ENCODE measurements around the gene SMG5.

DNA sequence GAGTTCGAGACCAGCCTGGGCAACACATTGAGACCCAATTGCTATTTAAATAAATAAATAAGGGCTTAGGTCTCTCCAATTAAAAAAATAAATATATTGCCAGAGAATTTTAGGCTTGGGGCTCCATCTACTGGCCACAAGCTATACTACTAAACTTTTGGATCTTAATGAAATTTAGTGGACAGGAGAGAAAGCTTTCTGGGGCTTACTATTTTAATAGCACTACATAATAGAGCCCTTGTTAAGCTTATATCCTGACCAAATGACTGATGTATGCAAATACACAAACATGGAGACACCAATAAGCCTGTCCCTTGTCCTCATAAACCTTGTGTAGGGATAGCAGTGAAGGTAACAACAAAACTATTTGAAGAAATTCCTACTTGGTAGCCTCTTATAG lies 37.0 kb upstream of the SMG5 start:
- TF ChIP-seq, protein P1, sequence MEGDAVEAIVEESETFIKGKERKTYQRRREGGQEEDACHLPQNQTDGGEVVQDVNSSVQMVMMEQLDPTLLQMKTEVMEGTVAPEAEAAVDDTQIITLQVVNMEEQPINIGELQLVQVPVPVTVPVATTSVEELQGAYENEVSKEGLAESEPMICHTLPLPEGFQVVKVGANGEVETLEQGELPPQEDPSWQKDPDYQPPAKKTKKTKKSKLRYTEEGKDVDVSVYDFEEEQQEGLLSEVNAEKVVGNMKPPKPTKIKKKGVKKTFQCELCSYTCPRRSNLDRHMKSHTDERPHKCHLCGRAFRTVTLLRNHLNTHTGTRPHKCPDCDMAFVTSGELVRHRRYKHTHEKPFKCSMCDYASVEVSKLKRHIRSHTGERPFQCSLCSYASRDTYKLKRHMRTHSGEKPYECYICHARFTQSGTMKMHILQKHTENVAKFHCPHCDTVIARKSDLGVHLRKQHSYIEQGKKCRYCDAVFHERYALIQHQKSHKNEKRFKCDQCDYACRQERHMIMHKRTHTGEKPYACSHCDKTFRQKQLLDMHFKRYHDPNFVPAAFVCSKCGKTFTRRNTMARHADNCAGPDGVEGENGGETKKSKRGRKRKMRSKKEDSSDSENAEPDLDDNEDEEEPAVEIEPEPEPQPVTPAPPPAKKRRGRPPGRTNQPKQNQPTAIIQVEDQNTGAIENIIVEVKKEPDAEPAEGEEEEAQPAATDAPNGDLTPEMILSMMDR (IDR thresholded peaks at IDR 0.05; ENCODE audit: low read length), result peak; percentile 66
- TF ChIP-seq EZH2 (optimal IDR thresholded peaks at IDR 0.05; ENCODE audit: low read depth, low read length) (no peak), EZH2phosphoT487 (IDR thresholded peaks at IDR 0.05; ENCODE audit: low read length) (no peak)

Data from MM.1S (cell line).